Left hindlimb (tissue), 1 donor: ENCODE results near the gene HHIPL1.

ENCODE experiments used
- DNase-seq: peaks from one replicate; pipeline ENCODE4 v3.0.0-alpha.2; 2018

The HHIPL1 gene

DNA sequence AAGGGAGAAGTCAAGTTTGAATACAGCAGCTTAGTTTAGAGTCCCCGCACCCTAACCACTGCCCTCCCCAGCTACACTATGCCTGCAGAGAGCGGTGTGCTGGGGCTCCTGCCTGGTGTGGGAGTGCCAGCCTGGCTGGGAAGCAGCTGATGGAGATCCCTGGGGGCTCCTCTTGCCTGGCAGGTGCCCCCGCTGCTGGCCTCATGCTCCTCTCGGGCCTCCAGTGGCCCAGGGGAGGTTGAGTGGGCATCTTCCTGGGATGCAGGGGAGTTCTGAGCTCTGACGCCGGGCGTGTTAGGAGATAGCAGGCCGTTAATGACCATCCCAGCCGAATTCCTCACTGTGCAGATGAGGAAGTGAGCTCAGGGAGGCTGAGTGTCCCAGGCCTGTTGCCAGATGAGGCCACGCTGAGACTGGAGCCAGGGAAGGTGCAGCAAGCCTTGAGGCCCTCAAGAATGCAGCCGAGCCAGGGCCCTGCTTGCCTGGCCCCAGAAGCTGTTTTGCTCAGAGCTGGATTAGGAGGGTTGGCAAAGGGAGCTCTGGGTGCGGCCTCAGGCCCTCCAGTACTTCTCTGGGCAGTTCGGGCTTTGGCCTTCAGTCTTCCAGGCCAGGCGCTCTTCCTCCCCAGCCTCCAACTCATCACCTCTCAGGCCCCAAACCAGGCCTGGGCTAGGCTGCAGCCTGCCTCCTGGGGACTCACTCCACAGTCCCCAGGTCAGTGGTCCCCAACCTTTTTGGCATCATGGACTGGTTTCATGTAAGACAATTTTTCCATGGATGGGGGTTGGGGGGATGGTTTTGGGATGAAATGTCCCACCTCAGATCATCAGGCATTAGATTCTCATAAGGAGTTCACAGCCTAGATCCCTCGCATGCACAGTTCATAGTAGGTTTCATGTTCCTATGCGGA, 32.6 kb downstream of the HHIPL1 start:
- DNase-seq, result no peak

DNA sequence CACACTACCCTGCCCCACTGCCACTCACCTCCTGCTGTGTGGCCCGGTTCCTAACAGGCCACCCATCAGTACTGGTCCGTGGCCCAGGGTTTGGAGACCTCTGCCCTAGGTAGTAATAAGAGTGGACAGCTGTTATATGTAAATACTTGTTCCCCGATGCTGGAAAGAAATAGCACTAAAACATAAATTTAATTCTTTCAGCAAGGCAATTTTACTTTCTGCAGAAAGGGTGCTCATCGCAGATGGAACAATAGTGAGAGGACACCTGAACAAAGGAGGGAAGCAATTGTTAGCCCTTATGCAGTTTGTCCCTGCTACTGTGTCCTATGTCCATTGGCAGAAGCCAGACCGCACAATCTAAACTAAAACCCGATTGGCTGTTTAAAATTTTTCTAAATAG, 33.3 kb downstream of the HHIPL1 start:
- DNase-seq, result no peak

- no peak for DNase-seq
Measured at GRCh38 chr14:99679111-99679510, 34.2 kb downstream of the HHIPL1 start.

- no peak for DNase-seq
Measured at GRCh38 chr14:99679543-99679942, 34.6 kb downstream of the HHIPL1 start.

GRCh38 chr14:99679996-99680395, 35.1 kb downstream of the HHIPL1 start:
- no peak for DNase-seq

- no peak for DNase-seq
Measured at GRCh38 chr14:99681101-99681831, 36.3 kb downstream of the HHIPL1 start.

DNA sequence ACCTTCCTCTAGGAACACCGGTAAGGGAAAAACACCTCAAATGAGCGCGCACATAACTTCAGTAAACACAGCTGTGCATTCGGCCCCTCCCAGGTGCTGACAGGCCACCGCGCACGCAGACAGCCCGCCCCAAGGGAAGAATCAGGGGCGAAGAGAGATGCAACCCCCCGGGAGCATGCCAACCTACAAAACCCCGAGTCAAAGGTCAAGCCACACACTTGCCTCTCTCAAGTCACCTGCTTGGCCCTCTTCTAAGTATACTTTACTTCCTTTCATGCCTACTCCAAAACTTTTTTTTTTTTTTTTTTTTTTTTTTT, 36.9 kb downstream of the HHIPL1 start:
- DNase-seq, result no peak

- peak; percentile 82 for DNase-seq
Measured at GRCh38 chr14:99682809-99683618, 38.1 kb downstream of the HHIPL1 start.

GRCh38 chr14:99683619-99684409, 38.9 kb downstream of the HHIPL1 start, which contains the start of gene CYP46A1:
Gene CYP46A1 (plus strand): TSS chr14:99684298. CDS start chr14:99684418, 120 bp downstream.
- DNase-seq, result peak; percentile 100

- no peak for DNase-seq
Measured at GRCh38 chr14:99684410-99684934, 39.5 kb downstream of the HHIPL1 start.

DNA sequence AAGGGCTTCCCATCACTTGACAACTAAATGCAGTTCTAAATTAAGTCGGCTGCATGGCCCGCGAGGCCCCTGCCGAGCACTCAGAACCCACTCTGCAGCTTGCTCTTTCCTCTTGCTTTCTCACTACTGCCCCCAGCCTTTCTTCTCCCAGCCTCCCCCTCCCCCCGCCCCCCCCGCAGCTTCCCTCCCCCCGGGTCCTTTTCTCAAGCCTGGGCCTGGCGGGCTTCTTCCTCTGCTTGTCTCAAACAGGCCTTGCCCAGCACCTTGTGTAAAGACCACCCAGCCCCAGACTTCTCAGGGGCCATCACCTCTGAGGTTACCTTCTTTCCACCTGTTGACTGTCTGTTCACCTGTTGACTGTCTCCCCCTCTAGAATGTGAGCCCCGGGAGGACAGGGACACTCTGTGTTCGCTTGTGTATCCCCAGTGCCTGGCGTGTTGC, 40.2 kb downstream of the HHIPL1 start:
- no peak for DNase-seq

GRCh38 chr14:99685596-99685995, 40.7 kb downstream of the HHIPL1 start:
- DNase-seq, result no peak

DNA sequence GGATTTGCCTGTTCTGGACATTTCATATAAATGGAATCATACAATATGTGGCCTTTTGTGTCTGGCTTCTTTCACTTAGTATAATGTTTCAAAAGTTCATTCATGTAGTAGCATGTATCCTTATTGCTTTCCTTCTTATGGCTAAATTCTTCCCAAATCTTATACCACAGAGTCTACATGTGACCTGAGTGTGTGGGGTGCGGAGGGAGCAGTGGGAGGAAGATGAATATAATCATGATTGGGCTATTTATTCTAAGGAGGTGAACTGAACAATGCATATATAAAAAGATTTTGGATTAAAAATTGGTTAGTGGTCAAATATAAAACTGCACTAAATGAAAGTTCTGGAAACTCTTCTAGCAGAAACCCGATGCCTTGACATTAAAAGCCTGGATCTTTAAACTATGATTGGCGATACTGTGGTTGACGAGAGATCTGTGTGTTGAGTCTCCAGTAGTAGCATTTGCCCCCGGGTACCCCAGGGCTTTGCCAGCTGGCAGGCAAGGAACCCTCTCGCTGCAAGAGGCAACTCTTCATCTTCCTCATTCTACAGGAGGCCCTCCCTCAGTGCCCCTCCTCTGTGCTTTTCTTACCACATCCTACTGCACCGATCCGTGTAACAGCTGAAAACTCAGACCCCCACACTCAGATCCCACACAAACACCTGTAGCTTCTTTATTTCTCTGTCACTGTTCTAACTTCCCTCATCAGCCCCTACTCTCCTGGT, 41.8 kb downstream of the HHIPL1 start:
- DNase-seq, result no peak

- DNase-seq, result no peak
Measured at GRCh38 chr14:99687284-99688209, 42.6 kb downstream of the HHIPL1 start.

- DNase-seq, result no peak
Measured at GRCh38 chr14:99688210-99688581, 43.3 kb downstream of the HHIPL1 start.

DNA sequence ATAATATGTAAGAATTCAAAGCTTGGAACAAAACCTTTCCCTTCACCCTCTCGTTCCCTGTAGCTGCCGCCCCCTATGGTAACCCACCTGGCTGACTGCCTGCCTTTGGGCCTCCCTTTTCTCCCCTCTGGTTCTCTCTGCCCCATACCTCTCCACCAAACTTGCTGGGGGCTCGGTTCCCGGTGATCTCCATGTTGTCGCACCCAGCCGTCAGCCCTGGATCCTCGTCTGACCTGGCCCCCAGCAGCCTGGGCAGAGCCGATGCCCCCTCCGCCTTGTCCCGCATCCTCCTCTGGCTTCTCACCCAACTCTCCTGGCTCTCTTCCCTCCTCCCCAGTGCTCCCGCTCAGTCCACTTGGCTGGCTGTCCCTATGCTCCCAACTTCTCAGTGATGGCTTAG, 43.7 kb downstream of the HHIPL1 start:
- DNase-seq, result no peak

DNA sequence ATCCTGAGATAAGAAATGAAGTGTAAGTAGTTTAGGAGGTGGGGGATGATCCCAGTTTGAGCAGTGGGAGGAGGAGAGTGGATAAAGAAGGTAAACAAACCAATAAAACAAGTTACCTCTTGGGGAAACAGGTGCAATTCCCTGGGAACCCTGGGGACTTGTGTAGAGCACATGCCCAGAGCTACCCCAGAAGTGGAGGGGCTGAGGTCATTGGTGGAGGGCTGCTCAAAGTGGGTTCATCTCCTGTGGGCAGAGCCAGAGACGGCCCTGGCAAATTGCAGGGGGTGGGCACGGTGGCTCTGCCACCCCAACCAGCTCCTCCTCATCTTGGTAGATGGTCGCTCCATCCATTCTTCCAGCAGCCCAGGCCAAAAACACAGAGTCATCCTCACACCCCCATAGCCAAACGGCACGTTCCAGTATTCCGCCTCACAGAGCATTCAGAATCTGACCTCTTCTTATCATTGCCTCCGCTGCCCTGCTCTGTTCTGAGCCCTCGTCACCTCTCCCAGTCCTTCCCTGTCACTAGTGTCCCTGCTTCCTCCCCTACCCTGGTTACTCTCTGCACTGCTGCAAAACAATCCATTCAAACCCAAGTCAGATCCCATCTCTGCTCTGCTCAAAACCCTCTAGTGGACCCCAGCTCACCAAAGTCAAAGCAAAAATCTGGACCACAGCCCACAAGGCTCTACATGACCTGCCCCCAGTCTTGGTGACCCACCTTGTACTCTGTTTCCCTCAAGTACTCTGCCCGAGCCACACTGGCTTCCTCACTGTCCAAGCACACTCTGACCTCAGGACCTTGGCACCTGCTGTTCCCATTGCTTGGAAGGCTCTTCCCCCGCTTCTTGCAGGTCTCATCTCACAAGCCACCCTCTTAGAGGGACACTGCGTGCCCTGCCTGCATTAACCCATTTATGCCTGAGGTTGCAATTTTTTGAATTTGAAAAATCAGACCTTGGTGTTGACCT, 44.6 kb downstream of the HHIPL1 start:
- no peak for DNase-seq

- DNase-seq, result no peak
Measured at GRCh38 chr14:99690636-99691035, 45.7 kb downstream of the HHIPL1 start.
